CD14-positive monocyte (primary cell): ENCODE results near the gene IL3. TPM values are rescaled to one million over a fixed set of nuclear protein-coding genes. Genes with fewer than 3 reads are reported as not detected.

Experiments
- DNase-seq, 3 donors: peaks; one replicate each; pipeline ENCODE4 v3.0.0-alpha.2; 2011 to 2022
- H2AFZ ChIP-seq: 2 replicates; pipeline ENCODE4 v1.6.0; 2012; ENCODE audit warnings: mild to moderate bottlenecking, low read depth, low read length, inconsistent platforms; ENCODE audit not compliant: insufficient read depth, poor library complexity, severe bottlenecking
- H3K27ac ChIP-seq, 2 donors: 1 replicate in 1 of 2; 2 replicates in 1 of 2; pipeline ENCODE4 v1.5.1; 2012 to 2013; ENCODE audit warnings: low read length in 2 of 2, control low read depth in 1 of 2, inconsistent platforms in 1 of 2, low read depth in 1 of 2, mild to moderate bottlenecking in 1 of 2
- H3K27me3 ChIP-seq, 2 donors: one replicate each; pipeline versions ENCODE4 v1.6.0 to v1.6.1; 2011 to 2013; ENCODE audit warnings: low read length in 2 of 2; ENCODE audit not compliant: control insufficient read depth in 2 of 2, insufficient read depth in 2 of 2
- H3K36me3 ChIP-seq, 2 donors: replicated peaks in 1 of 2; 1 replicate in 1 of 2; 2 replicates in 1 of 2; pipeline versions ENCODE4 v1.5.1 to v1.6.1; 2012 to 2013; ENCODE audit warnings: low read length in 2 of 2, control low read depth in 1 of 2, inconsistent platforms in 1 of 2, mild to moderate bottlenecking in 1 of 2; ENCODE audit not compliant: insufficient read depth in 2 of 2, control insufficient read depth in 1 of 2
- H3K4me1 ChIP-seq, 2 donors: 1 replicate in 1 of 2; 2 replicates in 1 of 2; pipeline versions ENCODE4 v1.5.1 to v1.6.1; 2012 to 2013; ENCODE audit warnings: low read length in 2 of 2, control low read depth in 1 of 2, inconsistent platforms in 1 of 2, mild to moderate bottlenecking in 1 of 2, moderate library complexity in 1 of 2; ENCODE audit not compliant: insufficient read depth in 2 of 2, control insufficient read depth in 1 of 2
- H3K4me2 ChIP-seq: replicated peaks from 2 replicates; pipeline ENCODE3; 2012; ENCODE audit warnings: low read length, moderate library complexity, mild to moderate bottlenecking; ENCODE audit not compliant: poor library complexity, severe bottlenecking; ENCODE audit errors: extremely low read depth
- H3K4me3 ChIP-seq, 3 experiments: fragments of 200-600 bp in 1 of 3; sonication (generic) in 1 of 3; replicated peaks in 1 of 3; 1 replicate in 2 of 3; 2 replicates in 1 of 3; pipeline ENCODE4 v1.5.1; 2011 to 2013; ENCODE audit warnings: low read length in 3 of 3, mild to moderate bottlenecking in 3 of 3, control low read depth in 2 of 3, low read depth in 2 of 3, inconsistent platforms in 1 of 3, moderate library complexity in 1 of 3
- H3K79me2 ChIP-seq: 2 replicates; pipeline ENCODE4 v1.6.0; 2012; ENCODE audit warnings: mild to moderate bottlenecking, control low read depth, inconsistent platforms, low read length, moderate library complexity; ENCODE audit not compliant: insufficient read depth
- H3K9ac ChIP-seq: 2 replicates; pipeline ENCODE4 v1.6.0; 2017; ENCODE audit warnings: low read length, mild to moderate bottlenecking; ENCODE audit not compliant: insufficient read depth, poor library complexity, severe bottlenecking
- H3K9me3 ChIP-seq, 2 donors: replicated peaks in 1 of 2; 1 replicate in 1 of 2; 2 replicates in 1 of 2; pipeline versions ENCODE4 v1.5.1 to v1.6.1; 2012 to 2013; ENCODE audit warnings: low read length in 2 of 2, control low read depth in 1 of 2; ENCODE audit not compliant: control insufficient read depth in 1 of 2, insufficient read depth in 1 of 2
- H4K20me1 ChIP-seq: 2 replicates; pipeline ENCODE4 v1.6.0; 2012; ENCODE audit warnings: mild to moderate bottlenecking, low read length, control low read depth, moderate library complexity; ENCODE audit not compliant: insufficient read depth
- H3K27ac Mint-ChIP-seq, 7 donors: one replicate each; pipeline ENCODE4 v1.8.0; 2020; ENCODE audit warnings: mild to moderate bottlenecking in 7 of 7, mixed read lengths in 7 of 7, moderate library complexity in 6 of 7, inconsistent platforms in 2 of 7
- H3K27me3 Mint-ChIP-seq, 3 donors: one replicate each; pipeline ENCODE4 v1.8.0; 2021 to 2022; ENCODE audit warnings: low read depth in 3 of 3, mild to moderate bottlenecking in 3 of 3, mixed read lengths in 3 of 3, moderate library complexity in 3 of 3, inconsistent platforms in 1 of 3
- H3K36me3 Mint-ChIP-seq, 2 donors: one replicate each; pipeline ENCODE4 v1.8.0; 2020; ENCODE audit warnings: mixed read lengths in 2 of 2, inconsistent platforms in 1 of 2, mild to moderate bottlenecking in 1 of 2
- H3K4me1 Mint-ChIP-seq: one replicate; pipeline ENCODE4 v1.8.0; 2020; ENCODE audit warnings: mild to moderate bottlenecking, mixed read lengths
- H3K4me3 Mint-ChIP-seq, 2 donors: one replicate each; pipeline ENCODE4 v1.8.0; 2020; ENCODE audit warnings: mild to moderate bottlenecking in 2 of 2, mixed read lengths in 2 of 2, moderate library complexity in 1 of 2
- H3K9me3 Mint-ChIP-seq, 7 donors: one replicate each; pipeline ENCODE4 v1.8.0; 2020 to 2022; ENCODE audit warnings: mixed read lengths in 7 of 7, mild to moderate bottlenecking in 6 of 7, moderate library complexity in 6 of 7, inconsistent platforms in 2 of 7
- WGBS: methylation state at CpG from one replicate; pipeline ENCODE4 v1.1.5; 2013; ENCODE audit warnings: missing lambda C conversion rate; ENCODE audit not compliant: insufficient coverage; 5-methylcytosine and 5-hydroxymethylcytosine counted together
- intact Hi-C, 2 donors: fragments of 100-400 bp; cut with micrococcal nuclease; formaldehyde crosslinking; loops; one replicate each; pipeline versions ENCODE4 v1.15.0 to v1.15.1; 2023
- polyA plus RNA-seq, 3 donors: library from polyadenylated mRNA; depleted of rRNA in 1 of 3; unstranded in 2 of 3; stranded (reverse) in 1 of 3; fragments of 300-500 nt in 2 of 3; fragments of >200 nt in 1 of 3; fragmentation: Illumina TruSeq in 2 of 3; gene quantifications; 1 replicate in 2 of 3; 2 replicates in 1 of 3; pipeline ENCODE4 v1.2.3, GENCODE V29; 2012 to 2021
- TF ChIP-seq, protein P1 (sequence below): fragments of 200-600 bp; IDR thresholded peaks from one replicate; pipeline ENCODE4 v1.8.0; 2022; ENCODE audit warnings: antibody characterized with exemption, mild to moderate bottlenecking

The IL3 gene
- polyA plus RNA-seq, 3 donors, result not detected

DNA sequence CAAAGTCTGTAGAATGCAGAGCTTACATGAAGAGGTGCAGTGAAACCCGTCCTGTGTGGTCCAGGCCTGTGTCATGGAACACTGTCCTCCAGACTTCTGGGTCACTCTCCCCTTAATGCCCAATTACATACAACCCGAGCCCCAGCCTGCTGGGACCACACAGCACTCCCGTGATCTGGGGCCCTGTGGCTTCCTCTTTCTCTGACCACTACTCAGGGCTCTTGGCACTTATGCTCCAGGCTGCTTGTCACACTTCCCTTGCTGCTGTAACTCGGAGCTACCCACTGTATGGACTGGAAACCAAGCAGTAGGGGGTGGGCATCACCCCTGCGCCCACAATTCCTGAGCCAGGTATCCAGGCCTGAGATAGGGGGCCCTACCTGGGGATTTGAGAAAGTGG lies 10.3 kb upstream of the IL3 start:
- no peak overlapping the region for H3K4me2 ChIP-seq
- TF ChIP-seq, protein P1, sequence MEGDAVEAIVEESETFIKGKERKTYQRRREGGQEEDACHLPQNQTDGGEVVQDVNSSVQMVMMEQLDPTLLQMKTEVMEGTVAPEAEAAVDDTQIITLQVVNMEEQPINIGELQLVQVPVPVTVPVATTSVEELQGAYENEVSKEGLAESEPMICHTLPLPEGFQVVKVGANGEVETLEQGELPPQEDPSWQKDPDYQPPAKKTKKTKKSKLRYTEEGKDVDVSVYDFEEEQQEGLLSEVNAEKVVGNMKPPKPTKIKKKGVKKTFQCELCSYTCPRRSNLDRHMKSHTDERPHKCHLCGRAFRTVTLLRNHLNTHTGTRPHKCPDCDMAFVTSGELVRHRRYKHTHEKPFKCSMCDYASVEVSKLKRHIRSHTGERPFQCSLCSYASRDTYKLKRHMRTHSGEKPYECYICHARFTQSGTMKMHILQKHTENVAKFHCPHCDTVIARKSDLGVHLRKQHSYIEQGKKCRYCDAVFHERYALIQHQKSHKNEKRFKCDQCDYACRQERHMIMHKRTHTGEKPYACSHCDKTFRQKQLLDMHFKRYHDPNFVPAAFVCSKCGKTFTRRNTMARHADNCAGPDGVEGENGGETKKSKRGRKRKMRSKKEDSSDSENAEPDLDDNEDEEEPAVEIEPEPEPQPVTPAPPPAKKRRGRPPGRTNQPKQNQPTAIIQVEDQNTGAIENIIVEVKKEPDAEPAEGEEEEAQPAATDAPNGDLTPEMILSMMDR, result no peak
- H3K4me3 Mint-ChIP-seq, result no peak overlapping the region
- no peak overlapping the region for H2AFZ ChIP-seq
- no peaks in the 10 kb centered on the region for H3K79me2 ChIP-seq
- DNase-seq, result peak; percentile 38 to 59 (median 44)
- H3K4me3 ChIP-seq, result no peak overlapping the region
- H3K27ac ChIP-seq, result no peak overlapping the region
- intact Hi-C loops, result no loop called here
- 5% methylated on average over 5 of the region's 5 CpGs for WGBS
- H3K27ac Mint-ChIP-seq, result no peak overlapping the region
- H3K4me1 Mint-ChIP-seq, result peaks cover 11% of the 10 kb centered on the region
- H3K27me3 ChIP-seq, result no peaks in the 10 kb centered on the region
- H3K9ac ChIP-seq, result no peak overlapping the region
- H3K9me3 Mint-ChIP-seq, result no peaks in the 10 kb centered on the region
- H3K36me3 Mint-ChIP-seq, result no peaks in the 10 kb centered on the region
- H3K4me1 ChIP-seq, result peaks cover 0 to 8% of the 10 kb centered on the region in 2 donors
- H3K9me3 ChIP-seq, result no peaks in the 10 kb centered on the region
- no peaks in the 10 kb centered on the region for H3K36me3 ChIP-seq
- H3K27me3 Mint-ChIP-seq, result peaks cover 8 to 23% (median 16%) of the 10 kb centered on the region in 3 donors
- no peaks in the 10 kb centered on the region for H4K20me1 ChIP-seq

DNA sequence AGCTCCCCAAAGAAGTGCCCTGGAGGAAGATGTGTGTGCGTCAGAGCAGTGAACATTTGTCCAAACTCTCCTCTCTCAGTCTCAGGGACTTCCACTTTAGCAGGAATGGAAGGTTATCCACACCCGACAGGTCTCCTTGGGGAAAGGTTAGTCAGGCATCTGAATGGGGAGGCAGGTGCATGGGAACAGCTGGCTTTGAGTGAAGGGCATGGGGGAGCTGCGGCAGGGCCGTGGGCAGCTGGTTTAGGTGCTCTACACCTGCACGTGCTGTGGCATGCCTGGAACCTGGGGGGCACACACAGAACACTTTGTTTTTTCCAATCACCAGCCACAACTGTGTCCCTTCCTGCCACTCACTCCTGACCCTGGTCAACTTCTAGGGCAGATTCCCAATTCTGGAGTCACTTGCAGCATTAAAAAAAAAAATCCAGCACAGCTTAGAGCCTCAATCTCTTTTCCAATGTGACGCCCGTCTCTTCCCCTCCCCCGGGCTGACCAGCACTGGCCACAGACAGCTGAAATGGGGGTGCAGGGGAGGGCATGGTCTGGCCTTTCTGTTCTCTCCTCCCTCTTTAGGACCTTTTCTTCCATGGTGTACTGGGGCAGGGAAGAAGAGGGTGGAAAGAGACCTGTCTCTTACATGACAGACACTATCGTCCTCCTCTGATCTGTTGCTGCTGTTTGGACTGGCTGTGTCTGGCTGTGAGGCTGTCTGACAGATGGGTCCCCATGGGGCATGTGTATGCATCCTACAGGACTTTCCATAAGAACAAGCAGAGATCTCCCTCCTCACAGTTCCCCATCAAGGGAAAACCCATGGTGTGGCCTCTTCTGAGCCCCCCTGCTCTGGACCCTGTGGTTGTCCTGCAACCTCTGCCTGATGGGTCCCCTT lies 9.5 kb upstream of the IL3 start:
- no peak overlapping the region for H3K27ac ChIP-seq
- Mint-ChIP-seq H3K27ac (peak overlapping the region in 1 of 7 donors; percentile 8), H3K4me3 (peak overlapping the region in 1 of 2 donors; percentile 9), H3K4me1 (peaks cover 11% of the 10 kb centered on the region), H3K9me3 (no peaks in the 10 kb centered on the region), H3K27me3 (peaks cover 8 to 20% (median 12%) of the 10 kb centered on the region in 3 donors), H3K36me3 (no peaks in the 10 kb centered on the region)
- H3K9ac ChIP-seq, result no peak overlapping the region
- no peak overlapping the region for H3K4me2 ChIP-seq
- no peaks in the 10 kb centered on the region for H4K20me1 ChIP-seq
- H3K4me1 ChIP-seq, result peaks cover 0 to 8% of the 10 kb centered on the region in 2 donors
- H3K79me2 ChIP-seq, result no peaks in the 10 kb centered on the region
- TF ChIP-seq, protein P1, result no peak
- H3K4me3 ChIP-seq, result no peak overlapping the region
- WGBS, result 91% methylated on average over 4 of the region's 9 CpGs
- H3K9me3 ChIP-seq, result no peaks in the 10 kb centered on the region
- intact Hi-C loops, result no loop called here
- H2AFZ ChIP-seq, result no peak overlapping the region
- H3K27me3 ChIP-seq, result no peaks in the 10 kb centered on the region
- no peak for DNase-seq
- no peaks in the 10 kb centered on the region for H3K36me3 ChIP-seq
